ENCODE data around the gene GPC4. TPM values are rescaled to one million over a fixed set of nuclear protein-coding genes. Genes with fewer than 3 reads are reported as not detected.

The GPC4 gene
- total and polyA plus RNA-seq, 10 of the 15 experiments (the other 5 are each of a cell fraction or from before 2014, with no cell fraction given) = 0.04 to 5.8 (median 0.13) TPM

DNA sequence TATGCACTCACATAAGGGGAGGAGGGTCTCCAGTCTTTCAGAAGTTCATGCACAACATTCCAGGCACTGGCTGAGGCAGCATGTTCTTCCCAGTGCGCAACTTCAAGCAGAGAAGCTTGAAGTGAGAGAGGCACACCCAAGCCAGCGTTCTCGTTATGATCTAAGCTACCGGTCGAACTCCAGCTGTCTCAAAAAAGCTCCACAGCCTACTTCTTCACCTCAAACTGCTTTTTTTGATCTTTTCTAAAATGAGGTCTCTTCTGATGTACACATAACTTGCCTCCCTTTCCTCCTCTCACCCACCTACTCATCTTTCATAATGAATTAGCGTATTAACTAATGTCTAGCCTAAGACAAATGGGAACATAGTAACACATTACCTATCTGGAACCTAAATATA, 25.3 kb downstream of the GPC4 start:
- Histone ChIP-seq H3K79me2 (ENCODE audit: control insufficient read depth, insufficient read depth, low read length) (no peaks in the 10 kb centered on the region), H3K4me2 (ENCODE audit: control insufficient read depth, insufficient read depth) (no peak overlapping the region), H3K36me3 (ENCODE audit: control insufficient read depth in 2 of 2, insufficient read depth in 2 of 2, low read length in 1 of 2) (no peaks in the 10 kb centered on the region), H3K4me3 (no peak overlapping the region), H4K20me1 (ENCODE audit: control insufficient read depth, insufficient read depth) (no peaks in the 10 kb centered on the region), H2AFZ (ENCODE audit: control insufficient read depth, low read depth, low read length) (no peak overlapping the region), H3K9me3 (replicated peaks; ENCODE audit: control insufficient read depth, insufficient read depth, low read length) (no peaks in the 10 kb centered on the region), H3K9ac (ENCODE audit: control insufficient read depth, insufficient read depth, low read length) (no peak overlapping the region), H3K27me3 (replicated peaks in 1 of 2; ENCODE audit: control insufficient read depth in 2 of 2, insufficient read depth in 2 of 2, low read length in 1 of 2) (no peaks in the 10 kb centered on the region), H3K27ac (ENCODE audit: control insufficient read depth, insufficient read depth) (no peak overlapping the region), H3K4me1 (ENCODE audit: control insufficient read depth, insufficient read depth, low read length) (no peaks in the 10 kb centered on the region)
- no peak for FAIRE-seq
- no peak for DNase-seq (ENCODE audit: low read depth, low spot score)
- ChIA-PET RAD21 (ENCODE audit: unreplicated experiment) (interaction anchor here (0.8 to 3.4 kb wide), 14 partner anchors 9 to 275 kb away, joined by 3 to 15 read pairs (median 4); no protein-coding TSS in a partner anchor), CTCF (interaction anchor here (1.0 to 3.1 kb wide), 8 partner anchors 10 to 279 kb away, joined by 3 to 10 read pairs (median 4); no protein-coding TSS in a partner anchor), POLR2A (interaction anchor here (0.7 to 3.6 kb wide), 9 partner anchors 9 to 49 kb away, joined by 3 to 18 read pairs (median 6); no protein-coding TSS in a partner anchor), SMC1A (ENCODE audit: uncharacterized antibody, unreplicated experiment) (interaction anchor here (1.0 to 5.0 kb wide), 17 partner anchors 9 to 66 kb away, joined by 3 to 38 read pairs (median 7); partner anchors contain the start of gene GPC4)
- WGBS (ENCODE audit: insufficient coverage, insufficient replicate concordance, low lambda C conversion rate, missing lambda C conversion rate) = 18% methylated on average over 6 of the region's 6 CpGs
- in situ Hi-C loops (cut with MboI) = no loop called here
- ATAC-seq = peak; percentile 37; the same call in 2 of the 3 replicates
- TF ChIP-seq, protein P1, sequence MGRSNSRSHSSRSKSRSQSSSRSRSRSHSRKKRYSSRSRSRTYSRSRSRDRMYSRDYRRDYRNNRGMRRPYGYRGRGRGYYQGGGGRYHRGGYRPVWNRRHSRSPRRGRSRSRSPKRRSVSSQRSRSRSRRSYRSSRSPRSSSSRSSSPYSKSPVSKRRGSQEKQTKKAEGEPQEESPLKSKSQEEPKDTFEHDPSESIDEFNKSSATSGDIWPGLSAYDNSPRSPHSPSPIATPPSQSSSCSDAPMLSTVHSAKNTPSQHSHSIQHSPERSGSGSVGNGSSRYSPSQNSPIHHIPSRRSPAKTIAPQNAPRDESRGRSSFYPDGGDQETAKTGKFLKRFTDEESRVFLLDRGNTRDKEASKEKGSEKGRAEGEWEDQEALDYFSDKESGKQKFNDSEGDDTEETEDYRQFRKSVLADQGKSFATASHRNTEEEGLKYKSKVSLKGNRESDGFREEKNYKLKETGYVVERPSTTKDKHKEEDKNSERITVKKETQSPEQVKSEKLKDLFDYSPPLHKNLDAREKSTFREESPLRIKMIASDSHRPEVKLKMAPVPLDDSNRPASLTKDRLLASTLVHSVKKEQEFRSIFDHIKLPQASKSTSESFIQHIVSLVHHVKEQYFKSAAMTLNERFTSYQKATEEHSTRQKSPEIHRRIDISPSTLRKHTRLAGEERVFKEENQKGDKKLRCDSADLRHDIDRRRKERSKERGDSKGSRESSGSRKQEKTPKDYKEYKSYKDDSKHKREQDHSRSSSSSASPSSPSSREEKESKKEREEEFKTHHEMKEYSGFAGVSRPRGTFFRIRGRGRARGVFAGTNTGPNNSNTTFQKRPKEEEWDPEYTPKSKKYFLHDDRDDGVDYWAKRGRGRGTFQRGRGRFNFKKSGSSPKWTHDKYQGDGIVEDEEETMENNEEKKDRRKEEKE (IDR thresholded peaks at IDR 0.05) = no peak
- TF ChIP-seq IKZF1 (conservative IDR thresholded peaks at IDR 0.05) = peak; percentile 37; the same call in 1 of the 2 replicates
- TF ChIP-seq DPF2 (IDR thresholded peaks at IDR 0.05) = 0 out of 2 replicates have a peak, but pooled peaks have one; percentile 20
- intact Hi-C loops (cut with micrococcal nuclease; ENCODE audit: unreplicated experiment) = no loop called here
- no TSS peak for BruUV-seq (replicated peaks)

DNA sequence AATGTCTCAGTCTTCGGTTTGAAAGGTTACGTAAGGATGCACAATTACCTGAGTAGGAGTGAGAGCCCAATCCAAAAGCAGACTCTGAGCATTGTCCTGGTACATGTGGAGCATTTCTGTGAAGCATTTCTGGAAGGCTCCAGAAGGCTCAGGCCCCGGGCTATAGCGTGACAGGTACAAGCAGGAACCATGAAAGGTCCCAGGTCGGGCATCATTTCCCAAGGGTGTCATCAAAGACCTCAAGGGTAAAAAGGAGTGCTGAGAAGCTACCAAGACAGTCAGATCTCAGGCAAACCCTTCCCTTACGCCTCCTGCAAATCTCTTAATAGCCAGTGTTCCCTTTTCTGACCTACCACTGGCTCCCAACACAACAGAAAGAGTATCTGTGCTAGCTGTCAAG, 30.8 kb downstream of the GPC4 start:
- BruUV-seq (replicated peaks) = no TSS peak

More for the DNA sequence above, 30.8 kb downstream of the GPC4 start:
- POLR2A ChIA-PET = no interaction called here
- no peaks in the 10 kb centered on the region for H3K4me1 ChIP-seq (ENCODE audit: control insufficient read depth, insufficient read depth, low read length)
- H4K20me1 ChIP-seq (ENCODE audit: control insufficient read depth, insufficient read depth) = no peaks in the 10 kb centered on the region
- no peak overlapping the region for H3K4me3 ChIP-seq
- no peak for DNase-seq (ENCODE audit: low read depth, low spot score)
- intact Hi-C loops (cut with micrococcal nuclease; ENCODE audit: unreplicated experiment) (no loop called here), in situ Hi-C loops (cut with MboI) (no loop called here)
- H3K79me2 ChIP-seq (ENCODE audit: control insufficient read depth, insufficient read depth, low read length) = no peaks in the 10 kb centered on the region
- no peaks in the 10 kb centered on the region for H3K36me3 ChIP-seq (ENCODE audit: control insufficient read depth in 2 of 2, insufficient read depth in 2 of 2, low read length in 1 of 2)
- TF ChIP-seq GATAD2B (conservative IDR thresholded peaks at IDR 0.05; ENCODE audit: low read depth) (0 out of 2 replicates have a peak, but pooled peaks have one; percentile 36), NR2F1 (conservative IDR thresholded peaks at IDR 0.05) (peak; percentile 63; the same call in 1 of the 2 replicates), BACH1 (IDR thresholded peaks at IDR 0.05; ENCODE audit: borderline replicate concordance) (no peak), MEF2B (IDR thresholded peaks at IDR 0.05; ENCODE audit: partially characterized antibody, poor library complexity, severe bottlenecking) (peak; percentile 90)
- no peaks in the 10 kb centered on the region for H3K9me3 ChIP-seq (replicated peaks; ENCODE audit: control insufficient read depth, insufficient read depth, low read length)
- H3K9ac ChIP-seq (ENCODE audit: control insufficient read depth, insufficient read depth, low read length) = no peak overlapping the region
- no peak overlapping the region for H3K4me2 ChIP-seq (ENCODE audit: control insufficient read depth, insufficient read depth)
- CTCF ChIA-PET = no interaction called here
- no peak overlapping the region for H3K27ac ChIP-seq (ENCODE audit: control insufficient read depth, insufficient read depth)
- WGBS (ENCODE audit: insufficient coverage, insufficient replicate concordance, low lambda C conversion rate, missing lambda C conversion rate) = 9% methylated on average over 6 of the region's 6 CpGs
- ATAC-seq = no peak; the same call in 1 of the 3 replicates
- H2AFZ ChIP-seq (ENCODE audit: control insufficient read depth, low read depth, low read length) = no peak overlapping the region
- RAD21 ChIA-PET (ENCODE audit: unreplicated experiment) = interaction anchor here (0.7 to 1.0 kb wide), 3 partner anchors 12 to 32 kb away, joined by 3 read pairs; no protein-coding TSS in a partner anchor
- FAIRE-seq = no peak
- H3K27me3 ChIP-seq (replicated peaks in 1 of 2; ENCODE audit: control insufficient read depth in 2 of 2, insufficient read depth in 2 of 2, low read length in 1 of 2) = no peaks in the 10 kb centered on the region
- SMC1A ChIA-PET (ENCODE audit: uncharacterized antibody, unreplicated experiment) = interaction anchor here (1.0 to 1.8 kb wide), 3 partner anchors 10 to 27 kb away, joined by 3 to 4 read pairs (median 3); no protein-coding TSS in a partner anchor
